GM12878 (cell line): ENCODE data around the gene DPY30. TPM values are rescaled to one million over a fixed set of nuclear protein-coding genes. Genes with fewer than 3 reads are reported as not detected.

Source experiments
- ATAC-seq: fragments of 200-7000 bp; cut with Tn5 transposase; 3 replicates; pipeline ENCODE4 v1.9.1; 2020; ENCODE audit warnings: mild to moderate bottlenecking, moderate library complexity
- BruUV-seq: library from RNA; stranded (reverse); fragments of 400-500 nt; replicated peaks from 2 replicates; lab custom pipeline; 2021; lab: Mats Ljungman, UMichigan
- CTCF ChIA-PET: fragments of 300-600 bp; sonication (Branson Sonifier 250); formaldehyde crosslinking; extraction: SDS; loops from one replicate; lab custom pipeline; 2021; ENCODE audit warnings: inconsistent platforms; lab: Yijun Ruan, JAX
- POLR2A ChIA-PET: fragments of 350-600 bp; formaldehyde crosslinking; extraction: SDS; loops from one replicate; lab custom pipeline; 2021; ENCODE audit warnings: inconsistent platforms; lab: Charles Lee
- RAD21 ChIA-PET: fragments of 300-600 bp; sonication (Branson Sonifier 250); formaldehyde crosslinking; loops from one replicate; lab custom pipeline; 2023; ENCODE audit warnings: antibody characterized with exemption; ENCODE audit not compliant: unreplicated experiment; lab: Charles Lee
- SMC1A ChIA-PET: fragments of 300-600 bp; sonication (Branson Sonifier 250); formaldehyde crosslinking; loops from one replicate; lab custom pipeline; 2023; ENCODE audit not compliant: unreplicated experiment, uncharacterized antibody; lab: Charles Lee
- DNase-seq: peaks from one replicate; pipeline ENCODE4 v3.0.0-alpha.2; 2011; ENCODE audit warnings: low read depth, low spot score
- FAIRE-seq: peaks from 3 replicates; lab custom pipeline; 2011; peaks lifted over from hg19 to GRCh38; lab: Jason Lieb, UNC
- H2AFZ ChIP-seq: 2 replicates; pipeline ENCODE4 v1.6.0; 2011; ENCODE audit warnings: low read depth, low read length, control low read depth; ENCODE audit not compliant: control insufficient read depth
- H3K27ac ChIP-seq: 2 replicates; pipeline ENCODE4 v1.5.1; 2011; ENCODE audit warnings: control low read depth; ENCODE audit not compliant: control insufficient read depth, insufficient read depth
- H3K27me3 ChIP-seq, 2 experiments: replicated peaks in 1 of 2; 2 replicates each; pipeline versions ENCODE4 v1.6.0 to v1.6.1; 2011; ENCODE audit warnings: low read length in 1 of 2; ENCODE audit not compliant: control insufficient read depth in 2 of 2, insufficient read depth in 2 of 2
- H3K36me3 ChIP-seq, 2 experiments: 2 replicates each; pipeline ENCODE4 v1.5.1; 2011; ENCODE audit warnings: low read length in 1 of 2; ENCODE audit not compliant: control insufficient read depth in 2 of 2, insufficient read depth in 2 of 2
- H3K4me1 ChIP-seq: 2 replicates; pipeline ENCODE4 v1.6.1; 2011; ENCODE audit warnings: mild to moderate bottlenecking, low read length, moderate library complexity, mixed read lengths; ENCODE audit not compliant: control insufficient read depth, insufficient read depth
- H3K4me2 ChIP-seq: 2 replicates; pipeline ENCODE4 v1.6.0; 2011; ENCODE audit warnings: control low read depth; ENCODE audit not compliant: control insufficient read depth, insufficient read depth
- H3K4me3 ChIP-seq: fragments of 200-600 bp; sonication (generic); 2 replicates; pipeline ENCODE4 v1.5.1; 2016
- H3K79me2 ChIP-seq: 2 replicates; pipeline ENCODE4 v1.6.0; 2011; ENCODE audit warnings: low read length; ENCODE audit not compliant: control insufficient read depth, insufficient read depth
- H3K9ac ChIP-seq: 2 replicates; pipeline ENCODE4 v1.8.0; 2011; ENCODE audit warnings: low read length, control low read depth, mixed read lengths; ENCODE audit not compliant: control insufficient read depth, insufficient read depth
- H3K9me3 ChIP-seq: replicated peaks from 3 replicates; pipeline ENCODE4 v1.5.1; 2011; ENCODE audit warnings: mild to moderate bottlenecking, low read length; ENCODE audit not compliant: control insufficient read depth, insufficient read depth
- H4K20me1 ChIP-seq: 2 replicates; pipeline ENCODE4 v1.6.0; 2011; ENCODE audit not compliant: control insufficient read depth, insufficient read depth
- BCLAF1 ChIP-seq: fragments of 450-650 bp; IDR thresholded peaks from 2 replicates; pipeline ENCODE4 v1.6.1; 2017; ENCODE audit warnings: antibody characterized with exemption, mild to moderate bottlenecking, moderate library complexity
- CHD1 ChIP-seq: IDR thresholded peaks from 2 replicates; pipeline ENCODE4 v1.6.1; 2012; ENCODE audit warnings: low read depth, low read length, improper control_type of control experiment
- CHD4 ChIP-seq: fragments of 200-600 bp; sonication (generic); IDR thresholded peaks from 2 replicates; pipeline ENCODE4 v1.6.1; 2016; ENCODE audit warnings: mild to moderate bottlenecking
- E2F4 ChIP-seq: IDR thresholded peaks from 2 replicates; pipeline ENCODE4 v1.6.1; 2012; ENCODE audit warnings: low read depth, low read length, improper control_type of control experiment
- ESRRA ChIP-seq: IDR thresholded peaks from 2 replicates; pipeline ENCODE4 v1.6.1; 2012; ENCODE audit warnings: mild to moderate bottlenecking, low read length, improper control_type of control experiment
- EZH2 ChIP-seq: IDR thresholded peaks from 2 replicates; pipeline ENCODE4 v1.6.1; 2012; ENCODE audit warnings: low read depth, mild to moderate bottlenecking, control low read depth, inconsistent platforms, low read length, borderline replicate concordance; ENCODE audit not compliant: control insufficient read depth
- NFYA ChIP-seq: IDR thresholded peaks from 2 replicates; pipeline ENCODE4 v1.6.1; 2011; ENCODE audit warnings: low read depth, mild to moderate bottlenecking, low read length, improper control_type of control experiment, borderline replicate concordance
- YBX1 ChIP-seq: fragments of 450-650 bp; IDR thresholded peaks from 2 replicates; pipeline ENCODE4 v1.6.1; 2016; ENCODE audit warnings: antibody characterized with exemption
- ZNF207 ChIP-seq: fragments of 450-650 bp; IDR thresholded peaks from 2 replicates; pipeline ENCODE4 v1.6.1; 2014; ENCODE audit warnings: antibody characterized with exemption, mild to moderate bottlenecking, borderline replicate concordance
- ZNF217 ChIP-seq: fragments of 450-650 bp; IDR thresholded peaks from 2 replicates; pipeline ENCODE4 v1.6.1; 2017; ENCODE audit warnings: antibody characterized with exemption, mild to moderate bottlenecking
- ZNF687 ChIP-seq: fragments of 450-650 bp; IDR thresholded peaks from 2 replicates; pipeline ENCODE4 v1.6.1; 2017; ENCODE audit warnings: mild to moderate bottlenecking, moderate library complexity
- WGBS: methylation state at CpG from one replicate; pipeline ENCODE4 v1.1.6; 2016; ENCODE audit warnings: low lambda C conversion rate; ENCODE audit not compliant: insufficient replicate concordance, insufficient coverage; ENCODE audit errors: missing lambda C conversion rate; 5-methylcytosine and 5-hydroxymethylcytosine counted together
- in situ Hi-C: fragments of 300-500 bp; cut with MboI; formaldehyde crosslinking; loops from 9 replicates; pipeline ENCODE4 v1.14.3; 2018; ENCODE audit warnings: mixed read lengths
- intact Hi-C: fragments of 100-400 bp; cut with micrococcal nuclease; formaldehyde crosslinking; loops from one replicate; pipeline ENCODE4 v1.14.2; 2022; ENCODE audit not compliant: unreplicated experiment
- polyA plus RNA-seq, 11 experiments: library from polyadenylated mRNA; depleted of rRNA in 4 of 11; unstranded in 6 of 11; stranded (reverse) in 5 of 11; fragments of >200 nt; fragmentation: Nextera tagmentation in 4 of 11; fragmentation: Illumina TruSeq in 1 of 11; extraction: Ambion mirVana in 4 of 11; extraction: Trizol in 1 of 11; gene quantifications; 1 replicate in 1 of 11; 2 replicates in 10 of 11; pipeline versions ENCODE4 v1.2.1 to v1.2.3, GENCODE V29; 2011 to 2016; ENCODE audit warnings: inconsistent platforms in 2 of 11, missing spikeins in 2 of 11, low read depth in 1 of 11
- total RNA-seq, 4 experiments: library from RNA; depleted of rRNA in 3 of 4; stranded (reverse); fragments of >200 nt in 3 of 4; fragmentation: Illumina TruSeq in 1 of 4; extraction: Trizol in 1 of 4; gene quantifications; 2 replicates each; pipeline versions ENCODE4 v1.2.1 to v1.2.3, GENCODE V29; 2013 to 2021
- TF ChIP-seq, protein P1 (sequence below): fragments of 450-650 bp; IDR thresholded peaks from 2 replicates; pipeline ENCODE4 v1.6.1; 2017; ENCODE audit warnings: mild to moderate bottlenecking
- TF ChIP-seq, protein P2 (sequence below): fragments of 450-650 bp; IDR thresholded peaks from 2 replicates; pipeline ENCODE4 v1.6.1; 2016; ENCODE audit warnings: mild to moderate bottlenecking

DPY30 gene
- total and polyA plus RNA-seq, 10 of the 15 experiments (the other 5 are each of a cell fraction or from before 2014, with no cell fraction given): 45.8 to 307 (median 89.2) TPM

DNA sequence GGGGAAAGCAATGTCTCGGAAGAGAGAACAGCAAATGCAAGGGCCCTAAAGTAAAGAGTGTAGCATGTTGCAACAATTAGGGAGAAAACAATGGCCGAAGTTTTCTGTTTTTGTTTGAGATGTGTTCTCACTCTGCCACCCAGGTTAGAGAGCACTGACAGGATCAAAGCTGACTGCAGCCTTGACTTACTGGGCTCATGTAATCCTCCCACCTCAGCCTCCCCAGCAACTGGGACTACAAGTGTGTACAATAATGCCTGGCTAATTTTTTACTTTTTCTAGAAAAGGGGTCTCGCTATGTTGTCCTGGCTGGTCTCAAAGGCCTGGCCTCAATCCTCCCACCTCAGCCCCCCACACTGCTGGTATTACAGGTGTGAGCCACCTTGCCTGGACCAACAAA, 52.7 kb downstream of the DPY30 start:
- POLR2A ChIA-PET: interaction anchor here (0.6 to 1.7 kb wide), 2 partner anchors 9 to 55 kb away, joined by 3 read pairs; no protein-coding TSS in a partner anchor
- H3K27ac ChIP-seq: no peak overlapping the region
- H3K9ac ChIP-seq: no peak overlapping the region
- 100% methylated on average over 3 of the region's 3 CpGs for WGBS
- no peak for FAIRE-seq
- peaks cover 65% of the 10 kb centered on the region for H3K79me2 ChIP-seq
- H3K4me2 ChIP-seq: no peak overlapping the region
- no peak overlapping the region for H2AFZ ChIP-seq
- peaks cover 2% of the 10 kb centered on the region; the same call in 1 of the 3 replicates for H3K9me3 ChIP-seq
- SMC1A ChIA-PET: interaction anchor here (1.5 to 1.6 kb wide), 2 partner anchors 11 to 12 kb away, joined by 5 to 7 read pairs; no protein-coding TSS in a partner anchor
- no peaks in the 10 kb centered on the region; a peak in 1 of 4 replicates for H3K36me3 ChIP-seq
- no peak overlapping the region for H3K4me3 ChIP-seq
- H3K4me1 ChIP-seq: no peaks in the 10 kb centered on the region
- no peak for DNase-seq
- in situ Hi-C loops (no loop called here), intact Hi-C loops (no loop called here)
- no TSS peak for BruUV-seq
- no peak for ATAC-seq
- CTCF ChIA-PET: interaction anchor here (1.9 kb wide), 1 partner anchor 10 kb away, joined by 7 read pairs; no protein-coding TSS in a partner anchor
- no peaks in the 10 kb centered on the region for H3K27me3 ChIP-seq
- H4K20me1 ChIP-seq: no peaks in the 10 kb centered on the region
- RAD21 ChIA-PET: no interaction called here
- TF ChIP-seq YBX1 (no peak), CHD1 (no peak), ZNF207 (no peak), BCLAF1 (no peak), NFYA (no peak), ESRRA (no peak), CHD4 (no peak), ZNF687 (no peak), ZNF217 (no peak), E2F4 (no peak), EZH2 (no peak)
- TF ChIP-seq, protein P1, sequence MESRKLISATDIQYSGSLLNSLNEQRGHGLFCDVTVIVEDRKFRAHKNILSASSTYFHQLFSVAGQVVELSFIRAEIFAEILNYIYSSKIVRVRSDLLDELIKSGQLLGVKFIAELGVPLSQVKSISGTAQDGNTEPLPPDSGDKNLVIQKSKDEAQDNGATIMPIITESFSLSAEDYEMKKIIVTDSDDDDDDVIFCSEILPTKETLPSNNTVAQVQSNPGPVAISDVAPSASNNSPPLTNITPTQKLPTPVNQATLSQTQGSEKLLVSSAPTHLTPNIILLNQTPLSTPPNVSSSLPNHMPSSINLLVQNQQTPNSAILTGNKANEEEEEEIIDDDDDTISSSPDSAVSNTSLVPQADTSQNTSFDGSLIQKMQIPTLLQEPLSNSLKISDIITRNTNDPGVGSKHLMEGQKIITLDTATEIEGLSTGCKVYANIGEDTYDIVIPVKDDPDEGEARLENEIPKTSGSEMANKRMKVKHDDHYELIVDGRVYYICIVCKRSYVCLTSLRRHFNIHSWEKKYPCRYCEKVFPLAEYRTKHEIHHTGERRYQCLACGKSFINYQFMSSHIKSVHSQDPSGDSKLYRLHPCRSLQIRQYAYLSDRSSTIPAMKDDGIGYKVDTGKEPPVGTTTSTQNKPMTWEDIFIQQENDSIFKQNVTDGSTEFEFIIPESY: no peak
- TF ChIP-seq, protein P2, sequence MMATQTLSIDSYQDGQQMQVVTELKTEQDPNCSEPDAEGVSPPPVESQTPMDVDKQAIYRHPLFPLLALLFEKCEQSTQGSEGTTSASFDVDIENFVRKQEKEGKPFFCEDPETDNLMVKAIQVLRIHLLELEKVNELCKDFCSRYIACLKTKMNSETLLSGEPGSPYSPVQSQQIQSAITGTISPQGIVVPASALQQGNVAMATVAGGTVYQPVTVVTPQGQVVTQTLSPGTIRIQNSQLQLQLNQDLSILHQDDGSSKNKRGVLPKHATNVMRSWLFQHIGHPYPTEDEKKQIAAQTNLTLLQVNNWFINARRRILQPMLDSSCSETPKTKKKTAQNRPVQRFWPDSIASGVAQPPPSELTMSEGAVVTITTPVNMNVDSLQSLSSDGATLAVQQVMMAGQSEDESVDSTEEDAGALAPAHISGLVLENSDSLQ: no peak
